H9 (cell line): ENCODE results near the gene SDHB. TPM values are rescaled to one million over a fixed set of nuclear protein-coding genes. Genes with fewer than 3 reads are reported as not detected.

Source experiments
- DNase-seq: peaks from one replicate; pipeline ENCODE4 v3.0.0-alpha.2; 2017
- H2AFZ ChIP-seq: one replicate; pipeline ENCODE4 v1.6.1; 2013; ENCODE audit warnings: mild to moderate bottlenecking, low read length, control low read depth, moderate library complexity
- H2AK5ac ChIP-seq: 2 replicates; pipeline ENCODE4 v1.6.1; 2013; ENCODE audit warnings: low read length, control low read depth, mixed read lengths; ENCODE audit not compliant: insufficient read length
- H2BK120ac ChIP-seq: one replicate; pipeline ENCODE4 v1.6.1; 2013; ENCODE audit warnings: low read depth, mild to moderate bottlenecking, low read length, control low read depth, inconsistent platforms; ENCODE audit not compliant: poor library complexity, severe bottlenecking
- H2BK12ac ChIP-seq: 2 replicates; pipeline ENCODE4 v1.6.1; 2013; ENCODE audit warnings: low read length, control low read depth, mixed read lengths, low read depth; ENCODE audit not compliant: insufficient read length
- H2BK15ac ChIP-seq: 2 replicates; pipeline ENCODE4 v1.6.1; 2013; ENCODE audit warnings: low read depth, low read length, control low read depth
- H2BK20ac ChIP-seq: one replicate; pipeline ENCODE4 v1.6.1; 2013; ENCODE audit warnings: low read depth, mild to moderate bottlenecking, low read length, control low read depth, inconsistent platforms; ENCODE audit not compliant: poor library complexity, severe bottlenecking
- H2BK5ac ChIP-seq: 2 replicates; pipeline ENCODE4 v1.6.1; 2013; ENCODE audit warnings: low read length, control low read depth, mixed read lengths; ENCODE audit not compliant: insufficient read length
- H3K14ac ChIP-seq: 2 replicates; pipeline ENCODE4 v1.6.1; 2013; ENCODE audit warnings: low read length, control low read depth; ENCODE audit not compliant: insufficient read depth
- H3K18ac ChIP-seq: 2 replicates; pipeline ENCODE4 v1.6.1; 2013; ENCODE audit warnings: low read depth, mild to moderate bottlenecking, mixed read lengths, low read length, control low read depth; ENCODE audit not compliant: insufficient read length
- H3K23ac ChIP-seq: 2 replicates; pipeline ENCODE4 v1.6.1; 2013; ENCODE audit warnings: low read length, control low read depth, mixed read lengths, low read depth; ENCODE audit not compliant: insufficient read length
- H3K23me2 ChIP-seq: 2 replicates; pipeline ENCODE4 v1.6.1; 2013; ENCODE audit warnings: low read depth, mild to moderate bottlenecking, mixed read lengths, low read length, control low read depth; ENCODE audit not compliant: insufficient read length, poor library complexity, severe bottlenecking
- H3K27ac ChIP-seq: 2 replicates; pipeline ENCODE4 v1.5.1; 2013; ENCODE audit warnings: low read length, control low read depth, mixed read lengths, low read depth; ENCODE audit not compliant: insufficient read length
- H3K27me3 ChIP-seq: 2 replicates; pipeline ENCODE4 v1.6.1; 2013; ENCODE audit warnings: low read length, control low read depth, inconsistent platforms; ENCODE audit not compliant: insufficient read depth
- H3K4ac ChIP-seq: 2 replicates; pipeline ENCODE4 v1.6.1; 2013; ENCODE audit warnings: low read depth, mild to moderate bottlenecking, control low read depth, inconsistent platforms, low read length, moderate library complexity
- H3K4me1 ChIP-seq: 2 replicates; pipeline ENCODE4 v1.6.1; 2013; ENCODE audit warnings: low read length, control low read depth, inconsistent platforms; ENCODE audit not compliant: insufficient read depth
- H3K4me2 ChIP-seq: 2 replicates; pipeline ENCODE4 v1.6.1; 2013; ENCODE audit warnings: low read length, control low read depth, mixed read lengths; ENCODE audit not compliant: insufficient read length, insufficient read depth
- H3K56ac ChIP-seq: 2 replicates; pipeline ENCODE4 v1.6.1; 2013; ENCODE audit warnings: low read depth, mild to moderate bottlenecking, mixed read lengths, low read length, control low read depth; ENCODE audit not compliant: insufficient read length
- H3K79me1 ChIP-seq: 2 replicates; pipeline ENCODE4 v1.6.1; 2013; ENCODE audit warnings: low read depth, mild to moderate bottlenecking, moderate library complexity, low read length, control low read depth, inconsistent platforms; ENCODE audit not compliant: insufficient read depth, poor library complexity, severe bottlenecking
- H3K79me2 ChIP-seq: 2 replicates; pipeline ENCODE4 v1.6.1; 2013; ENCODE audit warnings: low read length, control low read depth, inconsistent platforms; ENCODE audit not compliant: insufficient read depth
- H3K9ac ChIP-seq: 2 replicates; pipeline ENCODE4 v1.6.1; 2013; ENCODE audit warnings: low read length, control low read depth, mixed read lengths; ENCODE audit not compliant: insufficient read length; ENCODE audit errors: extremely low read depth
- H3K9me3 ChIP-seq: one replicate; pipeline ENCODE4 v1.6.1; 2013; ENCODE audit warnings: low read depth, low read length, inconsistent platforms; ENCODE audit not compliant: control insufficient read depth
- H3T11ph ChIP-seq: one replicate; pipeline ENCODE4 v1.6.1; 2013; ENCODE audit warnings: mild to moderate bottlenecking, low read length, control low read depth, inconsistent platforms
- H4K20me1 ChIP-seq: one replicate; pipeline ENCODE4 v1.6.1; 2013; ENCODE audit not compliant: control insufficient read depth, insufficient read length, insufficient read depth
- H4K5ac ChIP-seq: 2 replicates; pipeline ENCODE4 v1.6.1; 2013; ENCODE audit warnings: low read depth, mild to moderate bottlenecking, mixed read lengths, low read length, control low read depth; ENCODE audit not compliant: insufficient read length
- H4K8ac ChIP-seq: replicated peaks from 2 replicates; pipeline ENCODE4 v1.6.1; 2013; ENCODE audit warnings: low read length, control low read depth, mixed read lengths, low read depth; ENCODE audit not compliant: insufficient read length
- H4K91ac ChIP-seq: 2 replicates; pipeline ENCODE4 v1.6.1; 2013; ENCODE audit warnings: low read depth, mild to moderate bottlenecking, moderate library complexity, mixed read lengths, low read length, control low read depth; ENCODE audit not compliant: insufficient read length
- H3K27ac Mint-ChIP-seq, 3 experiments: 2 replicates in 2 of 3; 3 replicates in 1 of 3; pipeline ENCODE4 v1.8.0; 2020 to 2021; ENCODE audit warnings: mixed read lengths in 3 of 3, mild to moderate bottlenecking in 1 of 3, moderate library complexity in 1 of 3
- H3K27me3 Mint-ChIP-seq: 2 replicates; pipeline ENCODE4 v1.8.0; 2021; ENCODE audit warnings: low read depth, mild to moderate bottlenecking, moderate library complexity, mixed read lengths
- H3K36me3 Mint-ChIP-seq, 3 experiments: 2 replicates in 2 of 3; 3 replicates in 1 of 3; pipeline ENCODE4 v1.8.0; 2020 to 2021; ENCODE audit warnings: low read depth in 3 of 3, mixed read lengths in 3 of 3; ENCODE audit not compliant: insufficient read depth in 1 of 3
- H3K4me1 Mint-ChIP-seq, 2 experiments: 2 replicates each; pipeline ENCODE4 v1.8.0; 2020; ENCODE audit warnings: mixed read lengths in 2 of 2
- H3K4me3 Mint-ChIP-seq, 2 experiments: 2 replicates in 1 of 2; 3 replicates in 1 of 2; pipeline ENCODE4 v1.8.0; 2020 to 2021; ENCODE audit warnings: mild to moderate bottlenecking in 2 of 2, mixed read lengths in 2 of 2, moderate library complexity in 1 of 2
- H3K9me3 Mint-ChIP-seq, 2 experiments: 2 replicates in 1 of 2; 3 replicates in 1 of 2; pipeline ENCODE4 v1.8.0; 2020; ENCODE audit warnings: mild to moderate bottlenecking in 2 of 2, mixed read lengths in 2 of 2, moderate library complexity in 1 of 2
- CTCF ChIP-seq: fragments of 200-600 bp; sonication (generic); conservative IDR thresholded peaks from 3 replicates; pipeline ENCODE4 v1.8.0; 2021; ENCODE audit warnings: antibody characterized with exemption, mild to moderate bottlenecking
- WGBS: extraction: QIAGEN DNeasy Blood & Tissue Kit; methylation state at CpG from one replicate; pipeline ENCODE4 v1.1.7; 2013; ENCODE audit warnings: missing lambda C conversion rate, low lambda C conversion rate, mixed read lengths; ENCODE audit not compliant: insufficient read length; ENCODE audit errors: extremely low coverage; 5-methylcytosine and 5-hydroxymethylcytosine counted together
- total RNA-seq: library from RNA; stranded (reverse); gene quantifications from 2 replicates; pipeline ENCODE4 v1.2.1, GENCODE V29; 2021

Gene SDHB
- total RNA-seq, 1 experiment from 2014 or later = 77.5 TPM

- H2AFZ ChIP-seq = no peak overlapping the region
- no peak overlapping the region for H3K4me2 ChIP-seq
- H3K4me1 Mint-ChIP-seq = no peaks in the 10 kb centered on the region
- H2BK15ac ChIP-seq = no peak overlapping the region
- H4K5ac ChIP-seq = no peak overlapping the region
- H3K56ac ChIP-seq = no peak overlapping the region
- no peaks in the 10 kb centered on the region for H3K4me1 ChIP-seq
- no peak for DNase-seq
- no peak overlapping the region for H2BK20ac ChIP-seq
- H3K18ac ChIP-seq = no peak overlapping the region
- no peak overlapping the region for H3K4ac ChIP-seq
- no peak overlapping the region for H3K27ac ChIP-seq
- no peak overlapping the region for H2BK12ac ChIP-seq
- H3K79me1 ChIP-seq = no peaks in the 10 kb centered on the region
- peaks cover 2% of the 10 kb centered on the region for H3K27me3 Mint-ChIP-seq
- H2BK120ac ChIP-seq = no peak overlapping the region
- no peak overlapping the region for H3K23ac ChIP-seq
- H3T11ph ChIP-seq = no peak overlapping the region
- no peaks in the 10 kb centered on the region for H3K27me3 ChIP-seq
- no peaks in the 10 kb centered on the region for H4K20me1 ChIP-seq
- TF ChIP-seq CTCF = no peak
- H3K4me3 Mint-ChIP-seq = no peak overlapping the region
- H3K79me2 ChIP-seq = no peaks in the 10 kb centered on the region
- no peaks in the 10 kb centered on the region for H3K36me3 Mint-ChIP-seq
- no peak overlapping the region for H4K91ac ChIP-seq
- no peaks in the 10 kb centered on the region for H3K23me2 ChIP-seq
- H4K8ac ChIP-seq = no peak overlapping the region
- H3K9me3 Mint-ChIP-seq = no peaks in the 10 kb centered on the region
- no peak overlapping the region for H2AK5ac ChIP-seq
- H3K27ac Mint-ChIP-seq = no peak overlapping the region
- WGBS = no CpG with 5 or more reads among the region's 10 CpGs
- no peaks in the 10 kb centered on the region for H3K9me3 ChIP-seq
- no peak overlapping the region for H2BK5ac ChIP-seq
- H3K9ac ChIP-seq = no peak overlapping the region
- no peak overlapping the region for H3K14ac ChIP-seq
These were observed 31.0 kb upstream of the SDHB start for GRCh38 chr1:17084787-17085186.
